HTERT RPE-1 (cell line): ENCODE results near the gene RNASEH2A.
"Not testable (repeated sequence)": the region's sequence is repeated elsewhere in the genome, so short reads cannot be mapped to it uniquely, and the experiment has no call there.

Source experiments
- in situ Hi-C: fragments of 300-500 bp; cut with MboI; formaldehyde crosslinking; loops from 4 replicates; pipeline ENCODE4 v1.14.3; 2020; ENCODE audit warnings: low sequenced_read_pairs

The RNASEH2A gene

DNA sequence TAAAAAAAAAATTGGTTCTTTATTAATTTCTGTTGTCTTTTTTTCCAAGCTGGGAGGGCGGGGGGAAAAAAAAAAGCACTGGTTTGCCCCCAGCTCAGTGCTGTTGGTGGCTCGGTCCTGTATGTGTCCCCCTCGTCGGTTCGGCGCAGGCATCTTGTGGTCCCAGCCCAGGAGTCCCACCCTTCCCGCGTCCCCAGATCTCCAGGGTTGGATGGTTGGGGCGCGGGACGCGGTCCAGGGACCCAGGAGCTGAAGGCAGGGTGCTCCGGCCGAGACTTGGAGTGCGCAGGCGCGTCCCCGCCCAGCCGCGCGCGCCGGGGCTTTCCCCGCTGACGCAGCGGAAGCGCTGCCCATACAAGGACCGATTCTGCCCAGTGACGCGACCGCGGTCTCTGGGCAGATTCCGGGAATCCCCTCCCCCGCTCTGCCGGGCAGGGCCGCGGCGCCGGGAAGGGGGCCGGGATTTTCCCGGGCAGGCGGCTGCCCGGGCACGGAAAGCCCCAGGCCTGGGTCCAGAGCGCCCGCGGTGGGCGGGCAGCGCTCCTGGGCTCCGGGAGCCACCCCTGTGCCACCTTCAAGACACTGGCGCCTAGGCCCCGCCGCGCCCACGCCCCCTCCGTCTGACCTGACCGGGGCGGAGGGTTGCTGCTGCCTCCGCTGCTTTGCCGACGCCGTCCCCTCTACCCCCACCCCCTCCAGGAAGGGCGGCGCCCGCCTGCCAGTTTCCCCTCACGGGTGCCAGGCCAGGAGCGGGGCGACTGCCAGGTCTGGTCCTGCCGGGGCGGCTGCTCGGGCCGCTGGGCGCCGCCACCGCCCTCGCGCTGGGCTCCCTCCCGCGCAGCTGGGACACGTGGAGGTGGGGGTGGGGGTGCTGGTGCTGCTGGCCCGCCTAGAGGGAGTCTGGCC is 12.8 kb upstream of the RNASEH2A start:
- in situ Hi-C loops = no loop called here

DNA sequence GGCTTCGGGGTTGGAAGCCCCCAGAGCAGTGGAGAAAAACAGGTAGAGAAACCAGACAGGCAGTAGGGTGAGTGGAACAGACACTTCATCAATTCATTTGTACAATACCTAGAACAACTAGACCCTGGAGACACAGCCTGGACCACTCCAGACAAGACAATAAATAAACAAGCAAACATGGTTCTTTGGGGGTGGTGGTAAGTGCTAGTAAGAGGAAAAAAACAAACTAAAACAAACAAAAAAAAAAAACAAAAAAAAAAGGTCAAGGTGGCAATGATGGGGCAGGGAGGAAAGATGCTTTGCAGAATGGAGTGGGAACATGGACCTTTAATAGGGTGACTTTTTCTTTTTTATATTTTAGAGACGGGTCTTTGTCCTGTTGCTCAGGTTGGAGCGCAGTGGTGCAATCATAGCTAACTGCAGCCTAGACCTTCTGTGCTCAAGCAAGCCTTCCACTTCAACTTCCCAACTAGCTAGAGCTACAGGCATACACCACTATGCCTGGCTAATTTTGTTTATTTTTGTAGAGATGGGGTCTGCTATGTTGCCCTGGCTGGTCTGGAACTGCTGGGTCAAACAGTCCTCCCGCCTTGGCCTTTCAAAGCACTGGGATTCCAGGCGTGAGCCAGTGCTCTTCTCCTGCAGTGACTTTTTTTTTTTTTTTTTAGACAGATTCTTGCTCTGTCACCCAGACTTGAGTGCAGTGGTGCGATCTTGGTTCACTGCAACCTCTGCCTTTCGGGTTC is 12.0 kb upstream of the RNASEH2A start:
- in situ Hi-C loops = no loop called here

DNA sequence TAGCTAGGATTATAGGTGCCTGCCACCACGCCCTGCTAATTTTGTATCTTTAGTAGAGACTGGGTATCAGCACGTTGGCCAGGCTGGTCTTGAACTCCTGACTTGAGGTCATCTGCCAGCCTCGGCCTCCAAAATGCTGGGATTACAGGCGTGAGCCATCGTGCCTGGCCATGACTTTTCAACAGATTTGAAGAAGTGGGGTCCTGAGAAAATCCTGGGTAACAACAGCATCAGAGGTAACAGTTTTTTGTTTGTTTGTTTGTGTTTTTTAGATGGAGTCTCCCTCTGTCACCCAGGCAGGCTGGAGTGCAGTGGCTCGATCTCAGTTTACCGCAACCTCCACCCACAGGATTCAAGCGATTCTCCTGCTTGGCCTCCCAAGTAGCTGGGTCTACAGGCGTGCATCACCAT is 11.4 kb upstream of the RNASEH2A start:
- in situ Hi-C loops = no loop called here

DNA sequence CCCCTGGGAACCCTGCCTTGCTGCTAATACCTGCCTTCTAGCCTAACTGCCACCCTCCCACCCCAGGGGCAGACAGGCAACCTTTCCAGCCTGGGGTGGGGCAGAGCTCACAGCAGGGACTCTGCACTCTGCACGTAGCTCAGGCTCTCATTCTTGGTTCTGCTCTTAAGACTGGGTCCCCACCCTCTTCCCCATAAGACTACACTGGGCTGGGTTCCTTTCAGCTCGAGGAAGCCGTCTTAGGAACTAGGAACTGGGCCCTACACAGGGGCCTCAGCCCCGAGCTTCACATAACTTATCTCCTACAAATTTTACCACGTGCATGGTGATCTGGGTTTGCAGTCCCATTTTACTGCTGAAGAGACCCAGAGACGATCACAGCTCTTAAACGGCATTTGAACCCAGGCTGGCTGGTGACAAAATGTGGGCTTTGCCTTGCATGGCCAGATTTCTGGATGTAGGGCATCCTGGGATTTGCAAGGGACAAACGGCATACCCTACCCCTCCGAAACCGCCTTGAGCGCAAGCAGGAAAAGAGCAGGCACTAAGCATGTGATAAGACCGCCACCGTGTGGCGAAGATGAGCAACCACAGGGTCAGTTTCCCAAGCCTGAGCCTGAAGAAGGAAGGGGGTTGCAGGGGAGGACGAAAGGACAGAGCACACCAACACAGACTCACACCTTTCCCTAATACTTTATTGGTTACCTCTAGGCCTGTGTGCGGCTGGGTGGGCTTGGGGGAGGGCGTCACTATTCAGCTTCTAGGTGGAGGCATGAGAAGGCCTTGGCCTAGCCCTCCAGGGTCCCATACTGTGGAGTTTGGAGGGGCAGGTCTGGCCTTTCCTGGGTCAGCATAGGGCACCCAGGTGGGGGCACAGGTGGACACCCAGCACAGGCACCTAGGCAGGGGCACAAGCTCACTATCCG is 10.0 kb upstream of the RNASEH2A start:
- in situ Hi-C loops = no loop called here

DNA sequence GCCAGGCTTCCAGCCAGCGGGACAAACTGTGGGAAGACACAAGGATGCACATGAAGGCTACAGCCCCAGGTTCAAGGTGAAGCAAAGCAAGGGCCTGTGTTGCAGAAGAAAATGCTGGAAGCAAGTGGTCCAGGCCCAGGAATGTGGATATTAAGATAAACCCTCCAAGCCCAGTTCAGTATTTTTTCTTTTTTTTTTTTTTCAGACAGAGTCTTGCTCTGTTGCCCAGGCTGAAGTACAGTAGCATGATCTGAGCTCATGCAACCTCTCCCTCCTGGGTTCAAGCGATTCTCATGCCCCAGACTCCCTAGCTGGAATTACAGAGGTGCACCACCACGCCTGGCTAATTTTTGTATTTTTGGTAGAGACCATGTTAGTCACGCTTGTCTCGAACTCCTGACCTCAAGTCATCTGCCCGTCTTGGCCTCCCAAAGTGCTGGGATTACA is 9.2 kb upstream of the RNASEH2A start:
- in situ Hi-C loops = no loop called here

DNA sequence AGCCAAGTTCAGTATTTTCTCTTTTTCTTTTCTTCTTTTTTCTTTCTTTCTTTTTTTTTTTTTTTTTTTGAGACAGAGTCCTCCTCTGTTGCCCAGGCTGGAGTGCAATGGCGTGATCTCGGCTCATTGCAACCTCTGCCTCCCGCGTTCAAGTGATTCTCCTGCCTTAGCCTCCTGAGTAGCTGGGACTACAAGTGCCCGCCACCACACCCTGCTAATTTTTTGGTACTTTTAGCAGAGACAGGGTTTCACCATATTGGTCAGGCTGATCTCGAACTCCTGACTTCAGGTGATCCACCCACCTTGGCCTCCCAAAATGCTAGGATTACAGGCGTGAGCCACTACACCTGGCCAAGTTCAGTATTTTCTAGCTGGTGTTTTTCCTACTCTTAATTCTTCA is 8.8 kb upstream of the RNASEH2A start:
- in situ Hi-C loops = not testable (repeated sequence)

DNA sequence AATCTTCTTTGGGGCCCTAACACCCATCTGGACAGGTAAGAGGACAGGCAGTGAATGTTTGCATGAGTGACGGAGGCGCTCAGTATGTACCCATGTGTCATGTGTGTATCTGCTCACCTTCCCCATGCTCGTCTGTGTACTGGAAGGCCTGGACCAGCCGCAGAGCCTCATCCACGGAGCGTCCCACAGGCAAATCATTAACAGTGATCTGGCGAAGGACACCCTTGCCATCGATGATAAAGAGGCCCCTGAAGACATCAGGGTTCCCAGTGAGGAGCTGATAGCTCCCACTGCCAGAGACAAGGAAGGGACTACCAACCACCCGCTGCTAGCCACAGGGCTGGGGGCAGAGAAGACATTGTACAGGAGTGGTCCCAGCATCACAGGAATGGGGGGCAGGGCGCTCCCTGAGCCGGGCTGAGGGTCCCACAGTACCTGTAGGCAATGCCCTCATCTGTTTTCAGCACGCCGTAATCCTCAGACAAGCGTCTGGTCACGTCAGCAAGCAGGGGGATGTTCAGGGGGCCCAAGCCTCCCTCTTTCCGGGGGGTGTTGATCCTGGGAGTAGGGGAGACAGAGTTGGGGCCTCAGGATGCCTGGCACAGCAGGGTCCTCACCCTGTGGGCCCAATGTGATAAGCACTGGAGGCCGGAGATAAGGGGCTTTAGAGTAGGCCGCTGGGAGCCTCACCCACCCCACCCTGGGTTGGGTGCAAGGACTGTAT is 6.5 kb upstream of the RNASEH2A start:
- in situ Hi-C loops = no loop called here

DNA sequence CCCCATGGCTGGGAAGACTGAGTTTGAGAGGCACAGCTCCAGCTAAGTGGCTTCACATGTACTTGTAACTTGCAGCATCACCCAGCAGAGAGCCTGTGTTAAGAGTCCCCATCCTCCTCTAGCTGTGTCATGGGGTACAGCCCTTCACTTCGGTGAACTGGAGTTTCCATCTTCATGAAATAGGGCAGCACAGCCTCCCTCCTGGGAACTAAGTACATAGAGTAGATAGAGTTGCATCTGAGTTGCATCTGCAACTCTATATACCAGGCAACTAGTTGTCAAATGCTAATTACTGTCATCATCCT is 6.0 kb upstream of the RNASEH2A start:
- in situ Hi-C loops = no loop called here

DNA sequence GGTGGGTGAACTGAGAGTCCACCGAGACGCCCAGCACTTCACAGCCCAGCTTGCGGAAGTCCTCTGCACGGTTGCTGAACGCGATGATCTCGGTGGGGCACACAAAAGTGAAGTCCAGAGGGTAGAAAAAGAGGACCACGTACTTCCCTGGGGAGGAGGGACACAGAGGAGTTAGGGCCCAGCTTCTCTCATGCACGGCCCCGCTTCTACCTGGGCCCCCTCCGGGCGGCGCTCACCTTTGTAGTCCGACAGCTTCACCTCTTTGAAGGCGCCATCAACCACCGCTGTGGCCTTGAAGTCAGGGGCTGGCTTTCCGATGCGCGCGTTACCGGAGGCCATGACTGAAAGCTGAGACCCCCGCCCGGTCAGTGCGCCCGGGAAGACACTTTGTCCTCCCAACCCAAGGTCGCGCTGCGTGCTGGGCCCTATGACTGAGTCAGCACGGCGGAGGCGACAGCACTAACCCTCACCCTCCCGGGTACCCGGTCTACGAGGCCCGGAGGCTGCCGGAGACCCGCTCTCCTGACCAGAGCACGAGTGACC is 5.4 kb upstream of the RNASEH2A start:
- in situ Hi-C loops = no loop called here

DNA sequence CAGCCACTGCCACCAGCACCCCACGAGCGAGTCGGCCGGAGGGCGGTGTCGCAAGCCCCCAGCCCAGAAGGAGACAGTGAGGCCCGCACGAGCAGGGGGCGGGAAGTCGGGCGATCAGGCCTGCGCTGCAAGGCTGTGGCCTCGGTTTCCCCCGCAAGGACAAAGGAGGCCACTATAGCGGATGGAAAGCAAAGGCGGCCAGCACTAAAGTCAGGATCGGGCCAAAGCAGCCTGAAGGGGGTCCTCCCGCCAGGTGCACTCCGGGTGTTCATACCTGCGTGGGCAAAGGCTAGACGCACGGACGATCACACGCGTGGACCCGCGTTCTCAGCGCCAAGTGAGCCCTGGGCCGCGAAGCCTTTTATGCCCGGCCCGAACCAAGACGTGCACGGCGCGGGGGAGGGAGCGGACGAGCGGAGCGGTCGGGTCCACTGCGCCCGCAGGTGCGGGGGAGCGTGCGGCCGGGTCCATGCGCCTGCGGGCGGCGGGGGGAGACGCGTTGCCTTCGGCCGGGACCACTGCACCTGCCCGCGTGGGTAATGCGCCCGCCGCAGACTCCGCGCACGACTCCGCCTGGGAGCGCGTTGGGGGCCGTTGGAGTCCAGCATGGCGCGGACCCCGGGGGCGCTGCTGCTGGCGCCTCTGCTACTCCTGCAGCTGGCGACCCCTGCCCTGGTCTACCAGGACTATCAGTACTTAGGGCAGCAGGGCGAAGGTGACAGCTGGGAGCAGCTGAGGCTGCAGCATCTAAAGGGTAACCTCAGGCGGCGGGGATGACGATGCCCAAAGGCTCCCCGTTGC is 4.7 kb upstream of the RNASEH2A start, which contains the start of the genes PRDX2 and THSD8:
TSS of gene PRDX2 (minus strand) at position 335 of the 801 bp plus-strand sequence. CDS start 539 bp downstream, outside the sequence.
TSS of gene THSD8 (plus strand) at position 604 of the 801 bp plus-strand sequence. CDS start at position 607, 3 bp downstream.
- in situ Hi-C loops = no loop called here

DNA sequence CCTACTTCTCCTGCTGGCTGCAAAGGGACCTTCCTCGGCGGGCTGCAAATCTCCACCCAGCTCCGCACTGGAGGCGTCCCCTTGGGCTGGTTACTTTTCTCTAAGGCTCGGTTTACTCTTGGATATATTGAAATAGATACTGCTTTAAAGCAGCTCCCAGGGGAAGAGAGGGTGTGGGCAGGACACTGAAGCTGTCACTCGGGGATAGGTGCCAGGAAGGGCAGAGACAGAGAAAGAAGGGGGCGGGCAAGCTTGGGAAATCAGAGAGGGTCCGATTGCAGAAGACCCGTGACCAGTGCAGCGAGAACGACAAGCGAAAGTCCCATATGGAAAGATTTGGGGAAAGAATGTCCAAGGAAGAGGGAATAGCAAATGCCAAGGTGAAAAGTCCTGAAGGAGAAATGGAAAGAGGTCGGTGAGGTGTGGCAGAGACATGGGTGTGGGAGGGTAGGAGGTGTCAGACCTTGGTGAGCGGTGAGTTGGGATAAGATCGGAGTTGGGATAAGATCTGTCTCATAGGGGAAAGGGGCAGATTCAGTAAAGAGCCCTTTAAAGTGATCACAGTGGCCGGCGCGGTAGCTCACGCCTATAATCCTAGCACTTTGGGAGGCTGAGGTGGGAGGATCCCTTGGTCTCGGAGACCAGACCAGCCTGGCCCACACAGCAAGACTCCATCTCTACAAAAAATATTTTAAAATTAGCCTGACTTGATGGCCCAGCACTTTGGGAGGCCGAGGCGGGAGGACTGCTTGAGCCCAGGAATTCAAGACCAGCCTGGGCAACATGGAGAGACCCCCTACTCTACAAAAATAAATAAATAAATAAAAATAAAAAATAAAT is 3.9 kb upstream of the RNASEH2A start:
- in situ Hi-C loops = no loop called here

DNA sequence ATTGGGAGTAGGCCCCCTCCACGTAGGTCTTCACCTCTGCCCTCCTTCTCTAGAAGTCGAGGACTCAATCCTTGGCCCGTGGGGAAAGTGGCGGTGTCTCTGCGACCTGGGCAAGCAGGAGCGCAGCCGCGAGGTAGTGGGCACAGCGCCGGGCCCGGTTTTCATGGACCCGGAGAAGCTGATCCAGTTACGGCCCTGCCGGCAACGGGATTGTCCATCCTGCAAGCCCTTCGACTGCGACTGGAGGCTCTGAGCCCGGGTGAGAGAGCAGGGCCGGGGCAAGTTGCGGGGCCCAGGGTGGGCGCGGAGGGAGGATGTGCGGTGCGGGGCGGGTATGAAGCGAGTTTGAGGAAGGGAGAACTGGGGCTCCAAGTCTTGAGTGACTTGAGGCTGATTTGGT is 2.3 kb upstream of the RNASEH2A start:
- in situ Hi-C loops = no loop called here

DNA sequence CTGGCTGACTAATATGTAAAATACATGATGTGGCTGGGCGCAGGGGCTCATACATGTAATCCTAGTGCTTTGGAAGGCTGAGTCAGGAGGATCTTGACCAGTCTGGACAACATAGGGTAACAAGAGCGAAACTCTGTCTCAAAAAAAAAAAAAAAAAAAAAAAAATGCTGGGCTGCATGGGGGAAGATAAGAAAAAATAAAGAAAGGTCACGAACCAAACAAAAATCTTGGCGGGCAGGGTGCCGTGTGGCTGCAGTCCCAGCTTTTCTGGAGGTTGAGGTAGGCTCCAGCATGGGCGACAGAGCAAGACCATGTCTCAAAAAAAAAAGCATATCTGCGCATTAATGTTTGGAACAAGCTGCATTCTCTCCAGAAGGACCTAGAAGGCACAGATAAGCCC is 8.7 kb downstream of the RNASEH2A start:
- in situ Hi-C loops = no loop called here

DNA sequence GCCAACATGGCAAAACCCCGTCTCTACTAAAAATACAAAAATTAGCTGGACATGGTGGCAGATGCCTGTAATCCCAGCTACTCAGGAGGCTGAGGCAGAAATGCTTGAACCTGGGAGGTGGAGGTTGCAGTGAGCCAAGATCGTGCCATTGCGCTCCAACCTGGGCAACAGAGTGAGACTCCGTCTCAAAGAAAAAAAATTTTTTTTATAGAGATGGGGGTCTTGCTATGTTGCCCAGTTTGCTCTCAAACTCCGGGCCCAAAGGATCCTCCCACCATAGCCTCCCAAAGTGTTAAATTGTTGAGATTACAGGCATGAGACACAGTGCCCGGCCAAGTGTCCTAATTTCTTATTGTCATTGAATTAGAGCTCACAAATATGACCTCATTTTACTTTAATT is 10.8 kb downstream of the RNASEH2A start:
- in situ Hi-C loops = not testable (repeated sequence)

DNA sequence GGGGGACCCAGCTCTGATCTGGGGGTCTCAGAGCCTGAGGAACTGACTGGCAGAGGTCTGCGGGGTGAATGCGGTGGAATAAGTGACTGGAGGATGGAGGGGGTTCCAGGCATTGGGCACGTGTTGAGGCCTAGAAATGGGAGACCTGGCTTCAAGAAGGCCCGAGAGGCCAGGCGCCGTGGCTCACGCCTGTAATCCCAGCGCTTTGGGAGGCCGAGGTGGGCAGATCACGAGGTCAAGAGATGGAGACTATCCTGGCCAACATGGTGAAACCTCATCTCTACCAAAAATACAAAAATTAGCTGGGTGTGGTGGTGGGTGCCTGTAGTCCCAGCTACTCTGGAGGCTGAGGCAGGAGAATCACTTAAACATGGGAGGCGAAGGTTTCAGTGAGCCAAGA is 11.4 kb downstream of the RNASEH2A start:
- in situ Hi-C loops = not testable (repeated sequence)

DNA sequence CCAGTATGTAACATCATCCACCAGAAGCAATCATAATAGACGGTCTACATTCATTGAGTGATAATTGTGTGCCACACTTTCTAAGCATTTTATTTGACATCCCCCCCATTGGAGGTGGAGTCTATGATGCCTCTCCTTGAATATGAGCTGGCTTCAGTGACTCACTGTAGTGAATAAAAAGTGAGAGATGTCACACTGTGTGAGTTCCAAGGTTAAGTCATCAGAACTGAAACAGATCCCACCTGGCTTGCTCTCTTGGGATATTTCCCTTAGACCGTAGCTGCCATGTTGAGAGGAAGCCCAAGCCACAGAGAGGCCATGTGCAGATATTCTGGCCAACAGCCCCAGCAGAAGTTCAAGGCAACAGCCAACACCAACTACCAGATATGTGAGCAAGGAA is 15.4 kb downstream of the RNASEH2A start:
- in situ Hi-C loops = no loop called here

DNA sequence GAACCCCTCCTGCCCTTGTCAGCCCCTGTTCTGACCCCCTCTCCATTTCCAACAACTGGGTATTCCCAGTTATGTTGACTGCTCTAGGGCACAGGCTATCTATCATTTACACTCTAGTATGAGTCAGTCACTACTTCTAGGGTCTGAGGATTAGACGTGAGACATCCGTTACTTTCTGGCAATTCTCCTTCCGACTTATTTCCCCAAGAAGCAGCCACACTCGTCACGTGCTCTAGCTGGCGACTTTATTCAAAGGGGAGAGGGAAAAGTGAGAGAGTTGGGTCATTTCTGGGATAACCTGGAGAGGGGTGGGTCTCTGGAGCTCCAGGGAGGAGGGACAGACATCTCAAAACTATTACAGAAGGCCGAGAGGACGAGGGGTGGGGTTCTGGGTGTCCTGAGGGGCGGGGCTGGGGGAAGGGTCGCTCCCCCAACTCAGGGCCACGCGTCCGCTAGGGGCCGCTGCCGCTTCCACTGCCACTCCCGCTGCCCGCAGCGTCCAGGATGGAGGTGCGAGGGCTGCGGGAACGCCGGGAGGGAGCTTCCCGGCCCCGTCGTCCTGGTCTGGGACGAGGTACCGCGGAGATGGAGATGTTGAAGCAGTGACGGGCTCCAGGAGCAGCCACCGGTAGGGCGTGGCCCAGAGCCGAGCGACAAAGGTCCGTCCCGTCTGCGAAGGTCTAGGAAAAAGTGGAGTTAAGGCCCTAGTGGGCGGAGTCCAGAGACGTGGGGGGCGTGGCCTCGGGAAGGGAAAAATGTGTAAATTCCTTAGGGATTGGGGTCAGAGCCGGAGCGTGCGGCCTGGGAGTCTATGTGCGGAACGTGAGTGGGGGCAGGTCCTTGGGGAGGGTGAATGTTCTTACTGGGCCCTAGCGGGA is 19.1 kb downstream of the RNASEH2A start:
- in situ Hi-C loops = no loop called here
